Measurements from ENCODE around the gene SHROOM1.
A peak's percentile ranks its signal among the peaks of the same experiment; 100 is the strongest.

Gene SHROOM1

GRCh38 chr5:132832612-132833011 lies 2.2 kb upstream of the SHROOM1 start:
- Histone ChIP-seq H3K36me3 (ENCODE audit: control insufficient read depth, insufficient read depth, low read length) (no peaks in the 10 kb centered on the region), H3K9me3 (ENCODE audit: control insufficient read depth, insufficient read depth, low read length) (no peaks in the 10 kb centered on the region), H3K4me3 (ENCODE audit: low read depth, low read length) (no peak overlapping the region), H3K4me1 (ENCODE audit: control insufficient read depth, insufficient read depth, low read length) (no peaks in the 10 kb centered on the region), H3K27ac (ENCODE audit: low read depth, low read length) (no peak overlapping the region), H3K27me3 (ENCODE audit: control insufficient read depth, insufficient read depth, low read length) (peaks cover 47% of the 10 kb centered on the region), H3K9ac (ENCODE audit: low read depth, low read length) (no peak overlapping the region)

GRCh38 chr5:132831095-132831860 lies 831 bp upstream of the SHROOM1 start:
- no peaks in the 10 kb centered on the region for H3K36me3 ChIP-seq (ENCODE audit: control insufficient read depth, insufficient read depth, low read length)
- peaks cover 58% of the 10 kb centered on the region for H3K27me3 ChIP-seq (ENCODE audit: control insufficient read depth, insufficient read depth, low read length)
- peak overlapping the region; percentile 69; the same call in 1 of the 2 replicates for H3K4me3 ChIP-seq (ENCODE audit: low read depth, low read length)
- no peak overlapping the region for H3K27ac ChIP-seq (ENCODE audit: low read depth, low read length)
- H3K9ac ChIP-seq (ENCODE audit: low read depth, low read length): no peak overlapping the region
- H3K4me1 ChIP-seq (ENCODE audit: control insufficient read depth, insufficient read depth, low read length): no peaks in the 10 kb centered on the region; the same call in 1 of the 2 replicates
- no peaks in the 10 kb centered on the region for H3K9me3 ChIP-seq (ENCODE audit: control insufficient read depth, insufficient read depth, low read length)

- no peaks in the 10 kb centered on the region; the same call in 1 of the 2 replicates for H3K4me1 ChIP-seq (ENCODE audit: control insufficient read depth, insufficient read depth, low read length)
- H3K36me3 ChIP-seq (ENCODE audit: control insufficient read depth, insufficient read depth, low read length): no peaks in the 10 kb centered on the region
- H3K9ac ChIP-seq (ENCODE audit: low read depth, low read length): peak overlapping the region; percentile 19; the same call in 1 of the 2 replicates
- no peak overlapping the region for H3K27ac ChIP-seq (ENCODE audit: low read depth, low read length)
- peak overlapping the region; percentile 69 for H3K4me3 ChIP-seq (ENCODE audit: low read depth, low read length)
- peaks cover 71% of the 10 kb centered on the region for H3K27me3 ChIP-seq (ENCODE audit: control insufficient read depth, insufficient read depth, low read length)
- H3K9me3 ChIP-seq (ENCODE audit: control insufficient read depth, insufficient read depth, low read length): no peaks in the 10 kb centered on the region
Observed at GRCh38 chr5:132829742-132830435, 558 bp downstream of the SHROOM1 start.

GRCh38 chr5:132828846-132829494 lies 1.5 kb downstream of the SHROOM1 start:
- Histone ChIP-seq H3K9ac (ENCODE audit: low read depth, low read length) (no peak overlapping the region), H3K27me3 (ENCODE audit: control insufficient read depth, insufficient read depth, low read length) (peaks cover 80% of the 10 kb centered on the region), H3K36me3 (ENCODE audit: control insufficient read depth, insufficient read depth, low read length) (no peaks in the 10 kb centered on the region), H3K4me1 (ENCODE audit: control insufficient read depth, insufficient read depth, low read length) (no peaks in the 10 kb centered on the region; the same call in 1 of the 2 replicates), H3K27ac (ENCODE audit: low read depth, low read length) (no peak overlapping the region), H3K9me3 (ENCODE audit: control insufficient read depth, insufficient read depth, low read length) (no peaks in the 10 kb centered on the region), H3K4me3 (ENCODE audit: low read depth, low read length) (no peak overlapping the region)

- Histone ChIP-seq H3K27me3 (ENCODE audit: control insufficient read depth, insufficient read depth, low read length) (peaks cover 85% of the 10 kb centered on the region), H3K4me3 (ENCODE audit: low read depth, low read length) (no peak overlapping the region), H3K9ac (ENCODE audit: low read depth, low read length) (no peak overlapping the region), H3K36me3 (ENCODE audit: control insufficient read depth, insufficient read depth, low read length) (no peaks in the 10 kb centered on the region), H3K4me1 (ENCODE audit: control insufficient read depth, insufficient read depth, low read length) (peaks cover 3% of the 10 kb centered on the region), H3K9me3 (ENCODE audit: control insufficient read depth, insufficient read depth, low read length) (no peaks in the 10 kb centered on the region), H3K27ac (ENCODE audit: low read depth, low read length) (no peak overlapping the region)
Observed at GRCh38 chr5:132827943-132828673, 2.3 kb downstream of the SHROOM1 start.

GRCh38 chr5:132826424-132827082 lies 3.9 kb downstream of the SHROOM1 start:
- no peak overlapping the region for H3K9ac ChIP-seq (ENCODE audit: low read depth, low read length)
- H3K27ac ChIP-seq (ENCODE audit: low read depth, low read length): no peak overlapping the region
- H3K27me3 ChIP-seq (ENCODE audit: control insufficient read depth, insufficient read depth, low read length): peaks cover 82% of the 10 kb centered on the region
- H3K4me3 ChIP-seq (ENCODE audit: low read depth, low read length): peak overlapping the region; percentile 59; the same call in 1 of the 2 replicates
- no peaks in the 10 kb centered on the region for H3K36me3 ChIP-seq (ENCODE audit: control insufficient read depth, insufficient read depth, low read length)
- H3K4me1 ChIP-seq (ENCODE audit: control insufficient read depth, insufficient read depth, low read length): peaks cover 3% of the 10 kb centered on the region
- no peaks in the 10 kb centered on the region for H3K9me3 ChIP-seq (ENCODE audit: control insufficient read depth, insufficient read depth, low read length)

GRCh38 chr5:132825834-132826391 lies 4.5 kb downstream of the SHROOM1 start:
- Histone ChIP-seq H3K4me3 (ENCODE audit: low read depth, low read length) (peak overlapping the region; percentile 59), H3K9ac (ENCODE audit: low read depth, low read length) (no peak overlapping the region), H3K27me3 (ENCODE audit: control insufficient read depth, insufficient read depth, low read length) (peaks cover 76% of the 10 kb centered on the region)

GRCh38 chr5:132825033-132825833 lies 5.2 kb downstream of the SHROOM1 start:
- Histone ChIP-seq H3K27ac (ENCODE audit: low read depth, low read length) (no peak overlapping the region), H3K4me3 (ENCODE audit: low read depth, low read length) (peak overlapping the region; percentile 59), H3K9ac (ENCODE audit: low read depth, low read length) (no peak overlapping the region; the same call in 1 of the 2 replicates), H3K9me3 (ENCODE audit: control insufficient read depth, insufficient read depth, low read length) (no peaks in the 10 kb centered on the region), H3K27me3 (ENCODE audit: control insufficient read depth, insufficient read depth, low read length) (peaks cover 71% of the 10 kb centered on the region), H3K4me1 (ENCODE audit: control insufficient read depth, insufficient read depth, low read length) (peaks cover 3% of the 10 kb centered on the region), H3K36me3 (ENCODE audit: control insufficient read depth, insufficient read depth, low read length) (no peaks in the 10 kb centered on the region)

More at GRCh38 chr5:132825834-132826391, 4.5 kb downstream of the SHROOM1 start:
- Histone ChIP-seq H3K4me1 (ENCODE audit: control insufficient read depth, insufficient read depth, low read length) (peaks cover 3% of the 10 kb centered on the region), H3K27ac (ENCODE audit: low read depth, low read length) (no peak overlapping the region), H3K36me3 (ENCODE audit: control insufficient read depth, insufficient read depth, low read length) (no peaks in the 10 kb centered on the region), H3K9me3 (ENCODE audit: control insufficient read depth, insufficient read depth, low read length) (no peaks in the 10 kb centered on the region)

- Histone ChIP-seq H3K9ac (ENCODE audit: low read depth, low read length) (no peak overlapping the region), H3K36me3 (ENCODE audit: control insufficient read depth, insufficient read depth, low read length) (no peaks in the 10 kb centered on the region), H3K27ac (ENCODE audit: low read depth, low read length) (no peak overlapping the region), H3K9me3 (ENCODE audit: control insufficient read depth, insufficient read depth, low read length) (no peaks in the 10 kb centered on the region), H3K27me3 (ENCODE audit: control insufficient read depth, insufficient read depth, low read length) (peaks cover 63% of the 10 kb centered on the region), H3K4me1 (ENCODE audit: control insufficient read depth, insufficient read depth, low read length) (peaks cover 3% of the 10 kb centered on the region), H3K4me3 (ENCODE audit: low read depth, low read length) (no peak overlapping the region)
Observed at GRCh38 chr5:132824426-132824825, 6.0 kb downstream of the SHROOM1 start.
